Suprapubic skin (tissue), 4 donors: Measurements from ENCODE around the gene CXCL12. TPM values are rescaled to one million over a fixed set of nuclear protein-coding genes. Genes with fewer than 3 reads are reported as not detected.

Experiments
- DNase-seq, 2 donors: peaks; one replicate each; pipeline ENCODE4 v3.0.0-alpha.2; 2019; ENCODE audit warnings: low spot score in 2 of 2
- H3K27ac ChIP-seq: fragments of 200-600 bp; sonication (generic); one replicate; pipeline ENCODE4 v1.5.1; 2019
- H3K27me3 ChIP-seq: fragments of 200-600 bp; sonication (generic); one replicate; pipeline ENCODE4 v1.5.1; 2019
- H3K36me3 ChIP-seq: fragments of 200-600 bp; sonication (generic); one replicate; pipeline ENCODE4 v1.5.1; 2019
- H3K4me1 ChIP-seq: fragments of 200-600 bp; sonication (generic); one replicate; pipeline ENCODE4 v1.5.1; 2019
- H3K4me3 ChIP-seq: fragments of 200-600 bp; sonication (generic); one replicate; pipeline ENCODE4 v1.5.1; 2019; ENCODE audit warnings: mild to moderate bottlenecking
- H3K9me3 ChIP-seq: fragments of 200-600 bp; sonication (generic); one replicate; pipeline ENCODE4 v1.5.1; 2019
- EP300 ChIP-seq: sonication (generic); formaldehyde crosslinking; IDR thresholded peaks from one replicate; pipeline ENCODE4 v1.6.1; 2017; ENCODE audit warnings: antibody characterized with exemption
- POLR2A ChIP-seq, 2 donors: fragments of 450-650 bp; IDR thresholded peaks; one replicate each; pipeline ENCODE4 v1.6.1; 2017; ENCODE audit warnings: antibody characterized with exemption in 2 of 2, mild to moderate bottlenecking in 2 of 2, moderate library complexity in 2 of 2
- POLR2AphosphoS5 ChIP-seq, 3 donors: sonication (generic); formaldehyde crosslinking; IDR thresholded peaks; one replicate each; pipeline ENCODE4 v1.6.1; 2017; ENCODE audit warnings: antibody characterized with exemption in 3 of 3
- WGBS: methylation state at CpG from one replicate; pipeline ENCODE4 v1.1.5; 2018; 5-methylcytosine and 5-hydroxymethylcytosine counted together
- total RNA-seq, 4 donors: library from RNA; depleted of rRNA; stranded (reverse); fragments of >200 nt; gene quantifications; one replicate each; pipeline ENCODE4 v1.1.0, GENCODE V29; 2016
- TF ChIP-seq, protein P1 (sequence below), 2 donors: fragments of 200-600 bp in 1 of 2; fragments of 450-650 bp in 1 of 2; sonication (generic) in 1 of 2; IDR thresholded peaks; one replicate each; pipeline ENCODE4 v1.5.1; 2016 to 2019; ENCODE audit warnings: antibody characterized with exemption in 2 of 2, mild to moderate bottlenecking in 1 of 2, moderate library complexity in 1 of 2

CXCL12 gene
- total RNA-seq, 4 donors from 2014 or later, result 13.9 to 44.7 (median 27.6) TPM

DNA sequence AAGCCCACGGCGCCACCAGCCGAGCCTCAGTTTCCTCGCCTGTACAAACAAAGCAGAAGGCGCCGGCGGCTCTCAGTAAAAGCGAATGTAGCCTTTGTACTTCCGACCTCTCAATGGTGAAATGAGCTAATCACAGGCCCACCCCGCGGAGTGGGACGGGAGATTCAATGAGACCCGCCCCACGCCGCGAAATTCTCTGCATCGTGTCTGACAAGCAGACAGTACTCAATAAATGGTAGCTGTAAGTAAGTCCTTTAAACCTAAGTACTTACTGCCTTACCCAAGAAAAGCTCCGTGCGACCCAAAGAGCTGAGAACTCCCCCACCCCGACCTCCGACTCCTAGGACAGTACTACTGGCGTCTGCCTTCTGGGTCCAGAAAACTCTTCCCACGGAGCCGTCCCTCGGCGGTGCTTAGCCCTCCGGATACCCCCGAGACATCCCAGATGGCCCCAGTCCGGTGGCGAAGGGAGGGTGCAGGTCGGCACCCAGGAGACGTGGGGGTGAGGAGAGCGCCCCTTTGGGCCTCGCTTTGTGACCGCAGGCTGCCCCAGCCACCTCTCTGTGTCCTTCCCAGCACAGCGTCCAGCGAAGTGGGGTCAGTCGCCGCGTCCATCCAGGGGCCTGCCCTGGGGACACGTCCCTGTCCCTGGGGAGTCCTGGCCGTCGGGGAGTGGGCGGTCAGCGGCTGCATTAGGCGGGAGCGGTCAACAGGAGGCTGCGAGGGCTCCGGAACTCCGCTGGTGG is 972 bp upstream of the CXCL12 start:
- H3K27me3 ChIP-seq, result peaks cover 46% of the 10 kb centered on the region
- DNase-seq, result peak; percentile 67 to 79
- WGBS, result 37% methylated on average over 29 of the region's 50 CpGs
- H3K9me3 ChIP-seq, result no peaks in the 10 kb centered on the region
- peak overlapping the region; percentile 48 for H3K27ac ChIP-seq
- H3K4me3 ChIP-seq, result peak overlapping the region; percentile 68
- TF ChIP-seq POLR2AphosphoS5 (IDR thresholded peaks at IDR 0.05) (no peak), EP300 (no peak), POLR2A (IDR thresholded peaks at IDR 0.05) (no peak)
- TF ChIP-seq, protein P1, sequence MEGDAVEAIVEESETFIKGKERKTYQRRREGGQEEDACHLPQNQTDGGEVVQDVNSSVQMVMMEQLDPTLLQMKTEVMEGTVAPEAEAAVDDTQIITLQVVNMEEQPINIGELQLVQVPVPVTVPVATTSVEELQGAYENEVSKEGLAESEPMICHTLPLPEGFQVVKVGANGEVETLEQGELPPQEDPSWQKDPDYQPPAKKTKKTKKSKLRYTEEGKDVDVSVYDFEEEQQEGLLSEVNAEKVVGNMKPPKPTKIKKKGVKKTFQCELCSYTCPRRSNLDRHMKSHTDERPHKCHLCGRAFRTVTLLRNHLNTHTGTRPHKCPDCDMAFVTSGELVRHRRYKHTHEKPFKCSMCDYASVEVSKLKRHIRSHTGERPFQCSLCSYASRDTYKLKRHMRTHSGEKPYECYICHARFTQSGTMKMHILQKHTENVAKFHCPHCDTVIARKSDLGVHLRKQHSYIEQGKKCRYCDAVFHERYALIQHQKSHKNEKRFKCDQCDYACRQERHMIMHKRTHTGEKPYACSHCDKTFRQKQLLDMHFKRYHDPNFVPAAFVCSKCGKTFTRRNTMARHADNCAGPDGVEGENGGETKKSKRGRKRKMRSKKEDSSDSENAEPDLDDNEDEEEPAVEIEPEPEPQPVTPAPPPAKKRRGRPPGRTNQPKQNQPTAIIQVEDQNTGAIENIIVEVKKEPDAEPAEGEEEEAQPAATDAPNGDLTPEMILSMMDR (IDR thresholded peaks at IDR 0.05), result no peak
- no peaks in the 10 kb centered on the region for H3K36me3 ChIP-seq
- H3K4me1 ChIP-seq, result peaks cover 37% of the 10 kb centered on the region

DNA sequence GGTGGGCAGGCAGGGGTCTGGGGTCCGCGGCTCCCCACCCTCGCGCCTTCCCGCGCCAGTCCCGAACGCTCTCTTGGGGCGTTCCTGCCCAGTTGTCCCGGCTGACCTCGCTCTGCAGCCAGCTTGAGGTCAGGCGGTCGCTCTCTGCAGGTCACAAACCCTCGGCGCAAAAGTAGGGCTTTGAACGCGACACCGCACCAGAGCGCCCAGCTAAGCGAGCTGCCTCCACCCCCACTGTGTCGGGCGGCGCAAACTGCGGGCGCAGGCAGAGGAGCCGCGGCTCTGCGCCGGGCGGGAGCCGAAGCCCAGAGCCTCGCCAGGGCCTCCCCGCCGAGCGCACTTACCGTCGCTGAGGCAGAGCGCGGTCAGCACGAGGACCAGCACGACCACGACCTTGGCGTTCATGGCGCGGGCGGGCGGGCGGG is 284 bp downstream of the CXCL12 start:
- WGBS, result 0% methylated on average over 20 of the region's 48 CpGs
- DNase-seq, result peak in 1 of 2 donors; percentile 67
- Histone ChIP-seq H3K36me3 (no peaks in the 10 kb centered on the region), H3K9me3 (no peaks in the 10 kb centered on the region), H3K27me3 (peaks cover 46% of the 10 kb centered on the region), H3K4me3 (peak overlapping the region; percentile 68), H3K27ac (peak overlapping the region; percentile 48), H3K4me1 (peaks cover 38% of the 10 kb centered on the region)
- TF ChIP-seq EP300 (no peak), POLR2A (IDR thresholded peaks at IDR 0.05) (no peak)

DNA sequence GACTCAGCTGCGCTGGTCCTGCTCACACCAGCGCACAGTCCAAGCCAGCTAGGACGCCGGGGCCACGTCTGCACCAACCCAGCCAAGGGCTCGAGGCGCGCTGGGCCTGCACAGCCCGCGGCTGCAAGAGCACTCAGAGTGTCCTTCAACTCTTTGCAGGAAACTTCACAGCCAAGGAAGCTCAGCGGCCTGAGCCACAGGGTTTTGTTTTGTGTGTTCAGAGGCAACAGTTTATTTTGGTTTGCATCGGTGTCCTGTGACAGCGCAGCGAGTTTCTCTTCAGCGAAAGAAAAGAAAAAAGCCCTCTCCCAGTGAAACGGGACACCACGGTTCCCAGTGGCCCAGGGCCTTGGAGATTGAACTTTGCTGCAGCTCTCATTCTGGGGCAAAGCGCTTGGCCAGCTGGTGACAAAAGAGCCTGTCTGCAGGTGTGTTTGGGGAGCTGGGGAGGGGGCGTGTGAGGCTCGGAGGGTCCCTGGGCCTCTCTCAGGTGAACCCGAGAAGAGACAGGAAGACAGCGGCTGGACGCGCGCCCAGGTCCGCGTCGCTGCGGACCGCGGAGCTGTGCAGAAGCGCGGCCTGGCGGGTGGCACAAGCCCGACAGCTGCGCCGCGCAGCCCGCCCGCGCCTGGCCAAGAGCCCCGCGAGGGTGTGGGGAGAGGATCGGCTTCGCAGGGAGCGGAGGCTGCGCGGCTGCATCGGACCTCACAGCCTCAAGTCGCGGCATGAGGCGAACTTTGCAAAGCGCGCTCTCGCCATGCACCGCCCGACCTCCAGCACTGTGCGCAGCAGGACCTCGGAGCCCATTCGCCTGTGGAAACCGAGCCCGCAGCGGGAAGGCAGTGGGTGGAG is 922 bp downstream of the CXCL12 start:
- Histone ChIP-seq H3K4me3 (peak overlapping the region; percentile 68), H3K27me3 (peaks cover 46% of the 10 kb centered on the region), H3K9me3 (no peaks in the 10 kb centered on the region), H3K4me1 (peaks cover 38% of the 10 kb centered on the region), H3K27ac (peak overlapping the region; percentile 48), H3K36me3 (peaks cover 2% of the 10 kb centered on the region)
- 3% methylated on average over 47 of the region's 63 CpGs for WGBS
- DNase-seq, result peak; percentile 62 to 78
- TF ChIP-seq POLR2A (IDR thresholded peaks at IDR 0.05) (no peak), POLR2AphosphoS5 (IDR thresholded peaks at IDR 0.05) (no peak), EP300 (no peak)
- TF ChIP-seq, protein P1 (IDR thresholded peaks at IDR 0.05), result no peak

DNA sequence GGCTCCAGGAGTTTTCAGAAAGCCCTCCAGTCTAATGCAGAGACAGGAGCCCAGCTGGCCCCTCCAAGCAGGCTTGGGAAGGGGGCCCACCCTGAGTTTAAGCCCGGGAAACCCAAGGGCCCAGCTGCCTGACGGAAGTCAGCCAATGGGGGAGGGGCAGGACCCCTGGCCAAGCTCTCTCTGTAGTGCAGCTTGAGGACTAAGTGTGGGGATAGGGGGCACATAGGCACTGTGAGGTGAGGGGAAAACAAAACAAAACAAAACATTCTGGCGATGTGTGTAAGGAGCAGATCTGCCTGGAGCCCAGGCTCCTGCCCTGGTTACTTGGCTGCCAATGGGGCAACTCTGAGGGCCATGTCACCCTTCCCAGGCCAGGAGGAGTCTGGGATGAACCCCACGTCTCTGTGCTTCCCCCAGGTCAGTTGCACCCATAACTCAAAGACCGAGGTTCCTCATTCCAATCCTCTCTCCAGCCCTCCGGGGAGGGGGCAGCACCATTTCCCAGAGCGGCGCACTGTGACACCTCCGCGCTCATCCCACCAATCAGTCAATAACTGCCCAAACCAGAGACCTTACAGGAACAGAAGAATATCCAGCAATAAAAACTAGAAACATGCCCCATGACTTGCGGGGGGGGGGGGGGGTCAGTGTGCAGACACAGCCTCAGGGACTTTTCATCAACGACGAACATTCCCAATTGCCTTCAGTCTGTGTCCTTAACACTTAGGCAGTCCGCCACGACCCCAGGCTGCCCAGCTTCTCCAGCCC is 1.7 kb downstream of the CXCL12 start:
- TF ChIP-seq POLR2A (IDR thresholded peaks at IDR 0.05) (no peak), POLR2AphosphoS5 (IDR thresholded peaks at IDR 0.05) (no peak), EP300 (no peak)
- TF ChIP-seq, protein P1 (IDR thresholded peaks at IDR 0.05), result no peak
- Histone ChIP-seq H3K9me3 (no peaks in the 10 kb centered on the region), H3K27ac (peak overlapping the region; percentile 43), H3K4me1 (peaks cover 38% of the 10 kb centered on the region), H3K36me3 (peaks cover 7% of the 10 kb centered on the region), H3K4me3 (peak overlapping the region; percentile 68), H3K27me3 (peaks cover 46% of the 10 kb centered on the region)
- DNase-seq, result peak; percentile 37 to 56
- WGBS, result 40% methylated on average over 15 of the region's 15 CpGs

DNA sequence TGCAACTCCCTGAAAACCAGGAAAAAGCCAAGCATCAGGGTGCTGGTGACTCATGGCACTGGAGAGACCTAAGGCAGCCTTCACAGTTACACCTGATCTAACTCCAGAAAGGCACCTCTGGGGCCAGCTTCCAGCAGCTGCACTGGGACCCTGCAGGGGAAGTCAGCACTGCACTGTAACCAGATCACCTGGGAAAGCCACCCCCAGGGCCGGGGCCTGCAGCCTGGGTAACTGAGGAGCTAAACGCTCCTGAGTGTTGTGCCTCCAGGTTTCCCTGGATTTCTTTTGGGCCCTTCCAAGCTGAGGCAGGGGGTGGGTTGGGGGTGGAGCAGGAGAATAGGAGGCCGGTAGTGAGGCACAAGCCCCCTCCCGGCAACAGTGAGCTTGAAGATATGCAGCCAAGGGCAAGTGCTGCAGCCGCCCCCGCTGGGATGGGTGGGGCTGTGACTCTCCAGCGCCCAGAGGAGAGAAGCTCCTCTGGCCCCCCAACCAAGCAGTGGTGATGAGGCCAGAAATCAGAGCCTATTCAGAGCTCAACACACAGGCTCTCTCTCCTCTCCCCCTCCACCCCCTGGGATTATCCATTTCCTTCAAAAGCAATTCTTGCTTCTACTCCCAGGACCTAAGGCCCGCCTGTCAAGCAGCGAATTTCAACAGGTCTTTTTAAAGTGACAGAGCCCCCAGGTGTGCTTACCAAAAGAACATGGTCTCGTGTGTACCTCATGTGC is 2.6 kb downstream of the CXCL12 start:
- no peak overlapping the region for H3K27ac ChIP-seq
- TF ChIP-seq, protein P1 (IDR thresholded peaks at IDR 0.05), result no peak
- TF ChIP-seq POLR2A (IDR thresholded peaks at IDR 0.05) (no peak), EP300 (no peak), POLR2AphosphoS5 (IDR thresholded peaks at IDR 0.05) (no peak)
- no peaks in the 10 kb centered on the region for H3K9me3 ChIP-seq
- peaks cover 38% of the 10 kb centered on the region for H3K4me1 ChIP-seq
- peak overlapping the region; percentile 68 for H3K4me3 ChIP-seq
- H3K36me3 ChIP-seq, result peaks cover 14% of the 10 kb centered on the region
- DNase-seq, result peak; percentile 46 to 74
- peaks cover 46% of the 10 kb centered on the region for H3K27me3 ChIP-seq
- WGBS, result 54% methylated on average over 8 of the region's 10 CpGs
